ENCODE measurements around the gene UQCRQ.

- no peak for TF ChIP-seq CTCF (IDR thresholded peaks at IDR 0.05)
- no peak for TF ChIP-seq EZH2 (IDR thresholded peaks at IDR 0.05; ENCODE audit: borderline replicate concordance, insufficient read depth, low read depth, low read length, poor library complexity, severe bottlenecking)
Observed at GRCh38 chr5:132853323-132853722, 13.1 kb upstream of the UQCRQ start.
